ENCODE data around the gene MAB21L4. TPM values are rescaled to one million over a fixed set of nuclear protein-coding genes. Genes with fewer than 3 reads are reported as not detected.

MAB21L4 gene
- polyA plus RNA-seq, 3 donors, result 0.37 to 0.48 TPM; not detected in 1

- whole genome bisulfite sequencing, 3 donors, result 28 to 43% (median 37%) methylated on average over 26 to 34 of the region's 34 CpGs
- no peak overlapping the region for H3K27ac ChIP-seq (ENCODE audit: low read depth, low read length)
Observed at GRCh38 chr2:240915526-240916341, 19.8 kb upstream of the MAB21L4 start.

GRCh38 chr2:240914645-240915525 is 18.9 kb upstream of the MAB21L4 start:
- no peak overlapping the region for H3K27ac ChIP-seq (ENCODE audit: low read depth, low read length)
- WGBS, 3 donors, result 42 to 55% (median 50%) methylated on average over 25 of the region's 25 CpGs

DNA sequence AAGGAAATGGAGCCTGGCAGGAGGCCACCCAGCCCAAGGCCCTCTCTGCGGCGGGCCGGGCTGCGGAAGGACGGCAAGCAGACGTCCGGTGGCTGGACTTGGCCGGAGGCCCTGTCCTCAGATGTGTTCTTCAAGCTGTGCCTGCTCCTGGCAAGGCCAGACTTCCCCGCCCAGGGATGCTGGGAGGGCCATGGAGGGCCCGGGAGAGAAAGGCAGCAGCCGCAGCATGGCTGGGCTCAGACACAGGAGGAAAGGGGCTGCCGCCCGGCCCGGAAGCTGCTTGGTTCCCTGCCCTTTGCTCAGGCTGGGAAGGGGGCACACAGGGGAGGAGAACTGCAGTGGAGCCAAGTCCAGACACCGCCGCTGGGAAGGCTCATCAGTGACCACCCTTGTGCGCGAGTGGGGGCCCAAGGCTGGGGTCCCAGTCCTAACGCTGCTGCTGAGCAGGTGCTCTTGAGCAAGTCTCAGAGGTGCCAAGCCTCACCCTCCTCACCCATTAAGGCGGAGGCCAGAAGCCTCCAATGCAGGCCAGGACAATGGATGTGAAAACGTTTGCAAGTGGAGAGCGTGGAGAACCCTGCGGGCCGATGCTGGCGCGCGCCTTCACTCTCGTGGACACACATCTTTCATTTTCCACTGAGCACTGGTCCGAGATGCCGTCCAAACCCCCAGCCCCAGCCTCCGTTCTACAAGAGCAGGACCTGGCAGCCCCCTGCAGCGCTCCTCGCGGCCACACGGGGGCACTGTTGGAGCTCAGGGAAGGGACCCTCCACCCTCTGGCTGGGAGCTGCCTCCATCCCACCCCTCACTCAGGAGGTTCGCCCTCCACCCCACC is 18.1 kb upstream of the MAB21L4 start:
- H3K27ac ChIP-seq (ENCODE audit: low read depth, low read length), result no peak overlapping the region

GRCh38 chr2:240912878-240913809 is 17.2 kb upstream of the MAB21L4 start:
- 76 to 86% (median 79%) methylated on average over 21 of the region's 21 CpGs for WGBS, 3 donors
- H3K27ac ChIP-seq (ENCODE audit: low read depth, low read length), result no peak overlapping the region

More for the DNA sequence above, 18.1 kb upstream of the MAB21L4 start:
- 27 to 34% (median 27%) methylated on average over 34 to 36 of the region's 36 CpGs for WGBS, 3 donors

GRCh38 chr2:240911641-240912265 is 15.8 kb upstream of the MAB21L4 start:
- 64 to 79% (median 76%) methylated on average over 20 of the region's 20 CpGs for WGBS, 3 donors
- H3K27ac ChIP-seq (ENCODE audit: low read depth, low read length), result no peak overlapping the region

DNA sequence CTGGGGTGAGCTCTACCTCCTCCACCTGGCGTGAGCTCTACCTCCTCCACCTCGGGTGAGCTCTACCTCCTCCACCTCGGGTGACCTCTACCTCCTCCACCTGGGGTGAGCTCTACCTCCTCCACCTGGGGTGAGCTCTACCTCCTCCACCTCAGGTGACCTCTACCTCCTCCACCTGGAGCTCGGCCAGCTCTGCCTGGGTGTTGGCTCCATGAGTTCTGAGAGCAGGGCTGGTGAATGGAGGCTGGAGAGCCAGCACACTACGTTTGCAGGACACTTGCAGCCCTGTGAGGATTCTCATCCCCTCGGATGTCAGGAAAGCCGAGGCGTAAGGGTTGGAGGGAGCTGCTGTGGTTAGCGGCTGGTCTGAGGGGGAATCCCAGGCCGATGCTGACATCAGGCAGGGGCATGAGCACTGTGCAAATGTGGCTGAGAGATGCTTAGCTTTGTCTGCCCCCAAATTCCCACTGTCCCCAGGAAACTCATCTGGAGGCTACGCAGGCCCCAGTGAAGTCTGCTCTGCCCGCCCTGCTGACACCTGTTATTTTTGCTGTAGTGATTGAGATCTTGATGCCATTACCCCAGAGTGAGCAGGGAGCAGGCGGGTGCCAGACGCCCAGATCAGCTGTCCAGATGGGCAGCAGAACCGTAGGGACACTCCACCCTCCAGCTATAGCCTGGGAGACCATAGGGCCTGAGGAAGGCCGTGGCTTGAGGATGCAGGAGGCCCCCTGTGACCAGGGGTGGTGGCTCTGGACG is 13.4 kb upstream of the MAB21L4 start:
- 66 to 79% (median 78%) methylated on average over 17 of the region's 17 CpGs for WGBS, 3 donors
- H3K27ac ChIP-seq (ENCODE audit: low read depth, low read length), result no peak overlapping the region

- no peak overlapping the region for H3K27ac ChIP-seq (ENCODE audit: low read depth, low read length)
- WGBS, 3 donors, result 71 to 81% (median 78%) methylated on average over 20 to 22 of the region's 22 CpGs
Observed at GRCh38 chr2:240906911-240907590, 11.1 kb upstream of the MAB21L4 start.

DNA sequence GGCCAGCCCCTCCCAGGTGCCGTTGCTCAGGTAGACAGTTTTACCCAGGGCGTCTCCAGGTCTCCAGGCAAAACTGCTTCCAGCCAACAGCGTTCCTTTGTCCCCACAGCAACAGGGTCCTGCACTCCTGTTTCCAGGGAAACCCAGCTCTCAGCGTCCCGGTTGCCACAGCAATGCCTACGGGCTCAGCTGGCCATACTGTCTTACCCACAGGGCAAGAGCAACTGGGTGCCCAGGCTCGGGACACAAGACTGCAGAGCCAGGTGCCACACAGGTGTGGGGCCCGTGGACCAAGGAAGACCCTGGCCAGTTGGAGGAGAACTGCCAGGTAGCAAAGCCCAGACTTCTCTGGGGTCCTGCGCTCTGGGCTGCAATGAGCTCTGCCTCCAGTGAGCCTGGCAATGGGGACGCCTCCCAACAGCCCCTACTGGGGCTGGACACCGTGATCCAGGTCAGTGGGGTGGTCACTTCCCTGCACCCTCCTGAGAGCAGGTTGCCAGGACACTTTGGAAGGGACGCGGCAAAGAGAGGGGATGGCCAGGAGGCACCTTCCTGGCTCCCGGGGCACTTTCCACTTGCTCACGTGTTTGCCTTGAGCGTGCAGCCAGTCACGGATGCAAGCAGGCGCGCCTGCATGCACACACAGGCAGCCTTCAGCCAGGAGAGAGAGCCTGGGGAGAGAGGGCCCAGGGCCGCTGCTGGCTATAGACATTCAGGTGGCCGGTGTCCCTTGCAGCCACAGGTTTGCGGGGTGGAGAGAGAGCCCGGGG is 10.4 kb upstream of the MAB21L4 start, which contains the start of gene CROCC2:
Gene CROCC2, plus strand, starts transcription at position 196 of the 770 bp plus-strand sequence. Its CDS starts 178 bp downstream, at position 374.
- no peak within 1 kb of the TSS for H3K27ac ChIP-seq (ENCODE audit: low read depth, low read length)
- WGBS, 3 donors, result 68 to 72% (median 71%) methylated on average over 23 of the region's 23 CpGs

DNA sequence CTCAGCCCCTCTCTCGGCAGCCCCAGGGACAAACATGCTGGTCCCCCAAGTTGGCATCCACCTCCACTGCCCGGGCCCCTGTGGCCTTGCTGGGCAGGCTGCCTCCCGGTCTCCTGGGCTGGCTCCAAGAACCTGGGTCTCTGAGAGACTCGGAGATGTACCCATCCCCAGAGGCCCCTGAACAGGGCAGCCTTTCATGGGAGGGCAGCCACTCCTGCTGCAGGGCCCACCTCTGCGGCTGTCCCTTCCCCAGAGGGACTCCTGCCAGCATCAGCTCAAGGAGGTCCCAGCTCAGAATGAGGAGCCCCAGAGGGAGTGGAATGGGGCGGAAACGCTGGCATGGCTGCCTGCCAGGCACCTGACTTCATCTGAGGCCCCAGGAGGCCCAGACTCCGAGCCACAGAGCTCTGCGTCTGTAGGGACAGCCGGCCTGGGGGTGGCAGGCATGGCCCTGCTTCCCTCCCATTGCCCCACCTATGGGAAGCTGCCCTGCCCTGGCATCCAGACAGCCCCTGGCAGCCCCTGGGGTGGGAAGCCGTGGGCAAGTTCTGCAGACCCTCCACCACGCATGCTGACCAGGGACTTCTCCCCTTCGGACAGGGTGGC is 9.3 kb upstream of the MAB21L4 start:
- no peak overlapping the region for H3K27ac ChIP-seq (ENCODE audit: low read depth, low read length)
- WGBS, 3 donors, result 64 to 70% (median 65%) methylated on average over 13 of the region's 13 CpGs

DNA sequence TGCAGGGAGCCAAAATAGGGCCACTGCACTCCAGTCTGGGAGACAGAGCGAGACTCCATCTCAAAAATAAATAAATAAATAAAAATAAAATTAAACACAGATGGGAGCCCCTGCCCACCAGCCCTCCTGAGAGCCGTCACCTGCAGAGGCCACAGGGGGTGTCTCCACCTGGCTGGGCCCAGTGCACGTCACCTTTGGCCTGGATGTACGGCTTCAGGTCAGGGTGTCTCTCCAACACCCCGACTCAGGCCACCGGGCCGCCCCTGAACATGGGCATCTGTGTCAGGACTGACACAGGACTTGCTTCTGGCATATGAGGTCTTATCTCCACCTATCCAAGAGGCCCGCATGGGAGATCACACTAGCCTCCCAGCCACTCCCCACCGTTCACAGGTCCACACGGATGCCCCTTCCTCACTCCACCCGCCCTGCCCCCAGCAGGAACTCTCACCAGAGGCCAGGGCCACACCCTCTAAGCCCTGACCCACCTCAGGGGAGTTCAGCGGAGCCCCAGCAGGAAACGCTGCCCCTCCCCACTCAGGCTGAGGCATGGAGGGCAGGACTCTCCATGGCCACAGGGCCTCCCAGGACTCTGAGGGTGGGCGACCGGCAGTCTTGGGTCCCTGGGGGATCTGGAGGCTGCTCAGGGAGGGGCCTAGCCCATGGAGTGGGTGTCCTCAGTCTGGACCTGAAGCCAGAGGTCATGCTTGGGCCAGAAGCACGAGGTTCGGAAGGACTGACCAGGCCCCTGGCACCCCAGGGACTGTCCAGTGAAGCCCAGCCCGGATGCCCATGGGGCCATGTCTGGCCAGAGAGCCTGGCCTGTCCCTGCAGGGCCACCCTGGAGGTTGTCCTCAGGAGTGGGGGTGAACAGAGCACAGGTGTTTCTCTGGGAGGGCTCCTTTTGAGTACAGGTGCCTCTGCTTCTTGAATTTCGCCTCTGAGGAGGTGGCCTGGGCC is 8.5 kb upstream of the MAB21L4 start:
- WGBS, 3 donors, result 81 to 89% (median 82%) methylated on average over 19 of the region's 19 CpGs
- H3K27ac ChIP-seq (ENCODE audit: low read depth, low read length), result no peak overlapping the region

- no peak overlapping the region for H3K27ac ChIP-seq (ENCODE audit: low read depth, low read length)
- 88 to 91% (median 90%) methylated on average over 34 of the region's 34 CpGs for WGBS, 3 donors
Observed at GRCh38 chr2:240903191-240904060, 7.5 kb upstream of the MAB21L4 start.

- 52 to 70% (median 54%) methylated on average over 7 of the region's 7 CpGs for WGBS, 3 donors
Observed at GRCh38 chr2:240902615-240903041, 6.7 kb upstream of the MAB21L4 start.

More at GRCh38 chr2:240902615-240903041, 6.7 kb upstream of the MAB21L4 start:
- no peak overlapping the region for H3K27ac ChIP-seq (ENCODE audit: low read depth, low read length)

Measured in adipose tissue (tissue), 3 donors.